Testis (tissue), 2 donors: ENCODE measurements around the gene RFX6.

Experiments used
- CTCF ChIP-seq, 3 experiments: fragments of 450-650 bp in 2 of 3; fragments of 200-600 bp in 1 of 3; sonication (generic) in 1 of 3; IDR thresholded peaks; one replicate each; pipeline ENCODE4 v1.5.1; 2016 to 2019; ENCODE audit warnings: antibody characterized with exemption in 3 of 3, mild to moderate bottlenecking in 2 of 3, moderate library complexity in 1 of 3
- POLR2A ChIP-seq: fragments of 450-650 bp; IDR thresholded peaks from one replicate; pipeline ENCODE4 v1.6.1; 2017; ENCODE audit warnings: antibody characterized with exemption, mild to moderate bottlenecking, moderate library complexity

- TF ChIP-seq CTCF (IDR thresholded peaks at IDR 0.05) (no peak), POLR2A (no peak)
Measured at GRCh38 chr6:116955773-116956172, 78.7 kb downstream of the RFX6 start.
